Measurements from ENCODE around the gene ZNF397.

Gene ZNF397

GRCh38 chr18:35236571-35237363, 4.1 kb upstream of the ZNF397 start:
- TF ChIP-seq CTCF (IDR thresholded peaks at IDR 0.05; ENCODE audit: low read depth, low read length) = no peak
- H3K4me3 ChIP-seq (ENCODE audit: low read depth, low read length) = no peak overlapping the region

- H3K4me3 ChIP-seq (ENCODE audit: low read depth, low read length) = no peak overlapping the region
- no peak for TF ChIP-seq CTCF (IDR thresholded peaks at IDR 0.05; ENCODE audit: low read depth, low read length)
Measured at GRCh38 chr18:35239314-35239713, 1.5 kb upstream of the ZNF397 start.

- H3K4me3 ChIP-seq (ENCODE audit: low read depth, low read length) = peak overlapping the region; percentile 75
- TF ChIP-seq CTCF (IDR thresholded peaks at IDR 0.05; ENCODE audit: low read depth, low read length) = no peak
Measured at GRCh38 chr18:35241448-35241804, 592 bp downstream of the ZNF397 start.

- H3K4me3 ChIP-seq (ENCODE audit: low read depth, low read length) = no peak overlapping the region
- TF ChIP-seq CTCF (IDR thresholded peaks at IDR 0.05; ENCODE audit: low read depth, low read length) = no peak
Measured at GRCh38 chr18:35242426-35242825, 1.6 kb downstream of the ZNF397 start.

GRCh38 chr18:35244671-35245070, 3.8 kb downstream of the ZNF397 start:
- TF ChIP-seq CTCF (IDR thresholded peaks at IDR 0.05; ENCODE audit: low read depth, low read length) = no peak
- no peak overlapping the region for H3K4me3 ChIP-seq (ENCODE audit: low read depth, low read length)

- no peak overlapping the region for H3K4me3 ChIP-seq (ENCODE audit: low read depth, low read length)
- TF ChIP-seq CTCF (IDR thresholded peaks at IDR 0.05; ENCODE audit: low read depth, low read length) = no peak
Measured at GRCh38 chr18:35245719-35246317, 5.0 kb downstream of the ZNF397 start.

- no peak overlapping the region for H3K4me3 ChIP-seq (ENCODE audit: low read depth, low read length)
- no peak for TF ChIP-seq CTCF (IDR thresholded peaks at IDR 0.05; ENCODE audit: low read depth, low read length)
Measured at GRCh38 chr18:35246831-35247230, 6.0 kb downstream of the ZNF397 start.
